Stimulated activated CD4-positive, alpha-beta T cell treated with anti-CD3 and anti-CD28 coated beads, Interleukin-15, amount 100 ng/mL, for 1 hour (primary cell): ENCODE results near the gene FRMD4A.

Experiments used
- DNase-seq, 2 donors: peaks; one replicate each; pipeline ENCODE4 v3.0.0-alpha.2; 2020; ENCODE audit warnings: low read depth in 1 of 2, low spot score in 1 of 2

FRMD4A gene

GRCh38 chr10:14340051-14340744 is 9.5 kb upstream of the FRMD4A start:
- no peak for DNase-seq

DNA sequence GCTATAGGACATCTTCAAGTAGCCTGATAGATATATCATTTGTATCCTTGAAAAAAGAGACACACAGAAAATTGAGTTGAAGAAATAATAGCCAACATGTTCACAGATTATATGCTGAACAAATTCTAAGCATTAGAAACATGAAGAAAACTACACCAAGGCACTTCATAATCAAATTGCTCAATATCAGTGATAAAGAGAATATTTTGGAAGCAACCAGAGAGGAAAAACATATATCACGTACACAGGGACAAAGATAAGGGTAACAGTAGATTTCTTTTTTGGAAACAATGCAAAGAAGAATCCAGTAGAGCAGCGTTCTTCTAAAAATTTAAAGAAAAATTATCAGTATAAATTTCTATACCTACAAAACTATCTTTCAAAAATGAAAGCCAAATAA is 6.0 kb upstream of the FRMD4A start:
- DNase-seq: no peak

GRCh38 chr10:14334771-14335170 is 4.0 kb upstream of the FRMD4A start:
- DNase-seq: no peak

DNA sequence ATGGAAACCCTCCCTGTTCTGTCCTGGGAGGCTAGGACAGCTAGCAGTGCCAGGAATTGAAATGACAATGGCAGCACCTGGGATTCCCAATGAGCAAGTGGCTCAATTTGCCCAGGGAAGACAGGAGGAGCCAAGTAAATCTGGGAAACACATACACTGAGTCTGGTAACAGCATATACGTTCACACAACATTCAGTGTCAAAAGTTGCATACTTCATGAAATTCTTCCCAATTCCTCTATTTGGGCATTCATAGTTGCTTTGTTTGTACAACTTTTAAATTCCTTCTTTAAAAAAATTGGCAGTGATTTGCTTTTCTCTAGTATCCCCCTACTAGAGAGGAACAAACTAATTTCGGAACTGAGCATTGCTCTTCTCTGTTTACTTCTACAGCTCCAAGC is 2.9 kb upstream of the FRMD4A start:
- DNase-seq: no peak

GRCh38 chr10:14332903-14333302 is 2.2 kb upstream of the FRMD4A start:
- no peak for DNase-seq

DNA sequence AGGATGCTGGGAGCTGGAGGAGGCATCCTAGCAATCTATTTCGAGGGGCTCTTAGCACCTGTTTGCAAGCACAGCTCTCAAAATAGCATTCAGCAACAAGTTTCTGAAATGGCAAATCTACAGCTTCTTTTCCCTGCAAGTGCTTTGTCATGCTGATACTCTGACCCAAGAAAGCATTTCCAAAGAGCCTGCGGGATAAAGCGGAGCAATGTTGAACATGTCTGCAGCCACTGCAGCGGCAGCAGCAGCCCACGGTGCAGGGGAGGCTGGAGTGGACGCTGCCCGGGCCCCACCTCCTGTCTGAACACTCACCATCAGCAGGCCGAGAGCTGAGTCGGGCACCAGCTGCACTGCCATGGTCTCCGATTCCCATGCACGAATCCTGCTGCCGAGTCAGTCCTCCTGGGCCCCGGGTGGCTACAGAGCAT is 964 bp downstream of the FRMD4A start:
- DNase-seq: no peak

DNA sequence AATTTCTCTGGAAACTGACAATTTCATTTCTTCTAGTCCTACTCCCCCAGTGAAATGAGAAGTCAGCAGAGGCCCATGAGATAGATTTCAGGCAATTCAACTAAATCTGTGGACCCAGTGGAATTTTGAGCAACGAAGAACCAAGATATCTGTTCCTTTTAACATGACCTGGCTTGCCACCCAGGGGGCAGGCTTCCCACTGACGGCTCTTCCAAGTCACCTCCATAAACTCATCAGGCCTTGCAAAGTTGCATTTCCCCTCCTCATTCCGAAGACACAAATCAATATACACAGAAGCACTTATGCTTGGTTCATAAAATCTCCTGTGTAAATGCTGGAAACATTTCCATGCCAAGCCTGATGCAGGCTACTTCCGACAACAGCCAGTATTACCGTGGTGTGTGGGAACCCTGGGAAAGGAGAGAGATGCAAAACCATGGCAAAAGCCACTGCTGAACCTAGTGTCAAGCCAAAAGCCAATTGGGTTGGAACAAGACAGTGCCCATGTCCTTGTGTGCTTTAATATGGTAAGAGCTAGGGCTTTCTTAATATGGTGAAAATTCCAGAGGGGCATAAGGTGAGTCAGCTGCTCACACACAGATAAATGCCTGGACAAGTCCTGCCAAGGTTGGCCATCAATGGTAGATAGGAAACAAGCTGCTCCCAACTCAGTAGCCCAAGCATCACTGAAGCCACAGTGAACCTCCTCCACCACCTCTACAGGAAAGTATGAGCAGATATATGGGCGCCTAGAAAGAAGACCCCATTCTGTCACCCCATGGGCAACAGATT is 1.6 kb downstream of the FRMD4A start:
- DNase-seq: no peak

DNA sequence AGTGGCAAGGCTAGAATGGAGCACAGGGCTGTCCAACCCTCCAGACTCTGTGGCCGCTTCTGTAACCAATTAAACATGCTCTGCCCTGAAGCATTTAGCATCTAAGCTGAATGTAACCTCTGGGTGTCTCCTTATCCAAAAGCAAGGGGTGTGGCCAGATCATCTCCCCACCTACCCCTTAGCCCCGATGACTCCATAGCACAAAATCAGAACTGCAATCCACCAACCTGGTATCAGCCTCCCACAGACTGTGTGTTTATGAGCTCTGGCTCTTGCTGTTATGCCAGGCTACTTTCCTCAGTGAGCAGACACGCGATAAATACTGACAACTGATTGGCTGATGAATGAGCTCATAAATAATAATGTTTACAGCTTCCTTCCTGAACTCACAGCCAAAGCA is 3.2 kb downstream of the FRMD4A start:
- DNase-seq: no peak

DNA sequence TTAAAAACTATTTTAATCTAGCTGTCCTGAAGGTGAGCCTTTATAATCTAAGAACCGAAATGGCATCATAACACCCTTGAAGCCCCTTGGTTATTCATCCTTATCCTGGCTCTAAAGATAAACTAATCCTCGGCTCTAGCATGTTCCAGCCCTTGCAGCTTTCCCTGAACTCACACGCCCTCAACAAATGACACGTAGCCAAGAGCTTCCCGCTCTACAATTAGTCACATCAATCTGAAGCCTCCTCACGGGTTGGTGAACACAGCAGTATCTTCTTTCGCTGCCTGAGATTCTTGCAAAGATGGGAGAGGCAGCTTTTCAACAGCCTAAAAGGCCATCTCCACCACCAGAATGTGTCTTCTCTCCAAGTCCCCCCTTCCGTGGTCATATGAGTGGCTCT is 4.1 kb downstream of the FRMD4A start:
- DNase-seq: no peak

GRCh38 chr10:14325325-14325955 is 5.3 kb downstream of the FRMD4A start:
- DNase-seq: peak; percentile 4 to 49

DNA sequence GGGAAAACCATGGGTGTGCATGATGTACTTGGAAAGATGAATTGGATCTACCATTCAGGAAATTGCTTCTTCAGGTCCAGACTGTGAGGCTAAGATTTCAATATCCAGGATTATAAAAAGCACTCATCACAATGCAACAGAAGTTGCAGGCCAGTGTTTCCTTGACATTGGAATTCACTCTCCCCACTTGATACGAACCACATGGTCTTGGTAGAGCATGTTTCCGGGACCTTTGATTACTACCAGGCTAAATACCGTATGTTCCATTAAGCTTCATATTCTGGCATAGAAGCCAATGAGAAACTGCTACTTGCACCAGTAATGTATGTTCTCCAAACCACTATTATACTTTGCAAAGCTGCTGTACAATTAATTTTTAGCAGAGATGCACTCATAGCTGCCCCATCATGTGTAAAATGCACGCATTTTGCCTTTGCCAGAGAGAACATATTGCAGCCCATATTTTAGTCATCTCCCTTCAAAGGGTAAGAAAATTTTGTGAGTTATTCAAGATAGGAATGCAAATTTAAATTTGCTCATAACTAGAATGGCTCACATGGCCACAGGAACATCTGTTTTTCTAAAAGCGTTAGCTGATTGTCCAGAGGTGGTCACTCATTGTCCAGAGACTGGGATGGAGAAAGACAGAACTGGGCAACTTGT is 8.1 kb downstream of the FRMD4A start:
- DNase-seq: no peak

DNA sequence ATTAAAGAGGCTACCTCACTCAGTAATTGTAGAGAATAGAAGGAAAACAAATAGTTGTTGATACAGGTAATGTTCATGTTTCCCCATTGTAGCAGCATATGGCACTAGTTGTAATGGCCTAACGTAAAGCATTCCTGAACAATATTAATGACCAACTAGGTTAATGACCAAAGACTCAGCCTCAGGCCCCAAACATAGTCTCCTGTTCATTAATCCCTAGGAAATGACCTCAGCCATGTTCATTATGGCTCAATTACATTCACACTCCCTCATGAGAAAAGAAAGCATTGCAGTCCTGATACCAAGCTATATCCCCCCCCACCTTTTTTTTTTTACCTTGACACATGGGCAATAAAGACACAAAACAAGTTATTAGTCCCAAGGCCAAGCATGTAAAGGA is 12.7 kb downstream of the FRMD4A start:
- no peak for DNase-seq

DNA sequence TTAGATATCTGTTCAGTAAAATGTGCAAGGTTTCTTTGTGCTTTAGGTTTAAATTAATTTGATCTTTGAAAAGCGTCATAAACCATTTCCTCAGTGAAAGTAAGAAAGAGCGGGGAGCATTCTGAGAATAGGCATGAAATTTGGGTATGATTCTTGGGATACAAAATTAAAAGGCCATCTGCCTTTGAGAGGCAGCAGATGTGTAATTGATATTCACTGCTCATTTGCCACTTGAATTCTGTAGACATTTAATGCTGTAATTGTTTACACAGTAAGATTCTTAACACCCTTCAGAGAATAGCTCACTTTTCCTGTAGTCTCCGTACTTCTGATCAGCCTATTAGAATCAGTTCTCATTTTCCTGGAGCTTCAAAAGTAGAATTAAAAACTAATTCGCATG is 18.7 kb downstream of the FRMD4A start:
- DNase-seq: no peak

DNA sequence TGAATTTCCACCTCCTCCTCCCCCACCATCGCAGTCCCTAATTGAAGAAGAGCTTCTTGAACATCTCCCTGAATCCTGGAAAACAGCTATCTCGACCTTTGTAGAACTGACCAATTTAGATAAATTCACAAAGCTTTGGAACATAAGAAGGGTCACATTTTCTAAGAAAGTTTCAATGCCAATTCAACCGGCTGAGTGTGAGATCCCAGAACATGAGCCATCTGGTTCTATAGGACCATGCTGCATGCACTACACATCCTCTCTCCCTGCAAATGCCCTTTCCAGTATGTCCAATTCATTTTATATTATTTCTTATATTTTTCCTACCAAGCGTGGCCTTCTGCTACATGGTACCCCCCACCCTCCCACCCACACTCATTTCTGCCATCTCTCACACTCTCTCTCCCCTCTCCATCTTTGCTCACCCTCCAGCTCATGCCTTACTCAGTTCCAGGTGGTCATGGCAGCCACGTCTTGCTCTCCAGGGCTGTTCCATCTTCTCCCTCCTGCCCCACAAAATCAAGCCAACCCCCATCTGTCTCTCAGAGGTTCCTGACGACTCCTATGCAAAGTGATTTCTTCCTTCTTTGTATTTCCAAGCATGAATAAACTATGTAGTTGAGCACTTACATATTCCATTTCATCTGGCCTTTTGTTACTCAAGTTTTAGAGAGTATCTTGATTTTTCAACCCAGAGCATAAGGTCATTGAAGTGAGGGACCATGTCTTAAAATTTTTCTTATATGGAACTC is 19.3 kb downstream of the FRMD4A start:
- DNase-seq: no peak

DNA sequence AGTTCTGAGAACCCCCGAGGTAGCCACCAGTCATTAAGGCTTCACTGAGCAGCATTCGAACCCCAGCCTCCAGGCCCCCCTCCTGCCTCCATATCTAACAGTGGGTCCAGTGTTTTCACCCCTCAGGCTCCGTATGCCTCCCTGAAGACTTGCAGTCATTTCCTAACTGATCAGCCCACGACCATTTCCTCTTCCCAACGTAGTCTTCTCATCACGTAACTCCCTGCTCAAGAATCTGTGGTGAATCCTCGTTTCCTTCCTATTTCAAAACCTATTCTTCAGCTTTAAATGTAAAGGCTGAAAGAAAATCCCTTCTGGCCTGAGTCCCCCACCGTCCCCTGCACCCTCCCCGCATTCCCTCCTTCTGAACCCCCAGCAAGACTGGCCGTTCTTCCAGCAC is 21.1 kb downstream of the FRMD4A start:
- DNase-seq: no peak

DNA sequence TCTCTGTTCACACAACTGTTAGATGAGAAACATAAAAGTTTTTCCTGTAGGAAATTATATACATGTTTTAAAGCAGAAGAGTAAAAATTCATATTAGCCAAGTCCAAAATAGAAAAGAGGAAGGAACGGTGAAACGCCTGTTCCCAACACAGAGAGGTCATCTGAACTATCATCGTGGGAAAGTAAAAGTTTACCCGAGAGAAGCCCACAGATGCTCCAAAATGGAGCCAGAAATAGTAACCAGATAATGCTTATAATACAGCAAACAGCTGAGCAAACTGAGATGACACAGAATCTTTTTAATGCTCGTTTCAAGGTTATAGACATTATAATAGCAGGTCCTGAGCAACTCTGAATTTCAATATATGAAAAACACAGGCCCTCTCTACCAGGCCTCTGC is 24.5 kb downstream of the FRMD4A start:
- no peak for DNase-seq

DNA sequence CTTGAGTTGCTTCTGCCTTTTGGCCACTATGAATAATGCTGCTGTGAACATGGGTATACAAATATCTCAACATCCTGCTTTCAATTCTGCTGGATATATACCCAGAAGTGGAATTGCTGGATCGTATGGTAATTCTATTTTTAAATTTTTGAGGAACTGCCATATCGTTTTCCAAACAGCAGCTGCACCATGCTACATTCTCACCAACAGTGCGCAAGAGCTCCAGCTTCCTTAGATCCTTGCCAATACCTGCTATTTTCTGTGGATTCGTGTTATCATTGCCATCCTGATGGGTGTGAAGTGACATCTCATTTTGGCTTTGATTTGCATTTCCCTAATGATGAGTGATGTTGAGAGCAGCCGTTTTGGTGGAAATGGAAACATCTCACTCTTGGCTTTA is 26.7 kb downstream of the FRMD4A start:
- no peak for DNase-seq

GRCh38 chr10:14302035-14302434 is 28.7 kb downstream of the FRMD4A start:
- no peak for DNase-seq

GRCh38 chr10:14299556-14299955 is 31.2 kb downstream of the FRMD4A start:
- no peak for DNase-seq

GRCh38 chr10:14296065-14296709 is 34.5 kb downstream of the FRMD4A start:
- no peak for DNase-seq
